Erythroblast (primary cell): ENCODE results near the gene DOK5.

Experiments
- GATA1 ChIP-seq: IDR thresholded peaks from 2 replicates; pipeline ENCODE4 v1.6.1; 2011; ENCODE audit warnings: low read depth, mild to moderate bottlenecking, control low read depth, low read length, moderate library complexity
- POLR2A ChIP-seq: IDR thresholded peaks from 2 replicates; pipeline ENCODE4 v1.6.1; 2011; ENCODE audit warnings: mild to moderate bottlenecking, low read length

DNA sequence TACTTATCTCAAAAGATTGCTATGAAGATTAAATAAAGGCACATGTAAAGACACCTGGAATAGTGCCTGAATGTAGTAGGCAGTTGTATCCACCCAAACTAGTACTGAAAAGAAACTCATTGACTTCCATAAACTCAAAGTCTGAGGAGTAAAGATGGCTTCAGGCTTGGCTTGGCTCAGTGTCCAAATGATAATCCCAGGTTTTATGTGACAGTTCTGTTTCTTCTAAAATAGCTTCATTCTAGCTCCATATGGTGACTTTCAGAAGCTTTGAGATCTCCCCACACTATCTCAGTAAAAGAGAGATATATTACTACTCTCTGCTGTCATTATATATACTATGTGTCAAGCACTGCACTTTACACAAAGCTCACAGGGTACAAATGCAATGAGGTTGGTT lies 121.3 kb downstream of the DOK5 start:
- TF ChIP-seq POLR2A: no peak
- TF ChIP-seq GATA1: no peak
